DMS 273 (cell line): Measurements from ENCODE around the gene PRKG1.

Experiments
- DNase-seq: peaks from one replicate; lab custom pipeline; 2025; ENCODE audit not compliant: unreplicated experiment; lab: John Stamatoyannopoulos, UW

PRKG1 gene

DNA sequence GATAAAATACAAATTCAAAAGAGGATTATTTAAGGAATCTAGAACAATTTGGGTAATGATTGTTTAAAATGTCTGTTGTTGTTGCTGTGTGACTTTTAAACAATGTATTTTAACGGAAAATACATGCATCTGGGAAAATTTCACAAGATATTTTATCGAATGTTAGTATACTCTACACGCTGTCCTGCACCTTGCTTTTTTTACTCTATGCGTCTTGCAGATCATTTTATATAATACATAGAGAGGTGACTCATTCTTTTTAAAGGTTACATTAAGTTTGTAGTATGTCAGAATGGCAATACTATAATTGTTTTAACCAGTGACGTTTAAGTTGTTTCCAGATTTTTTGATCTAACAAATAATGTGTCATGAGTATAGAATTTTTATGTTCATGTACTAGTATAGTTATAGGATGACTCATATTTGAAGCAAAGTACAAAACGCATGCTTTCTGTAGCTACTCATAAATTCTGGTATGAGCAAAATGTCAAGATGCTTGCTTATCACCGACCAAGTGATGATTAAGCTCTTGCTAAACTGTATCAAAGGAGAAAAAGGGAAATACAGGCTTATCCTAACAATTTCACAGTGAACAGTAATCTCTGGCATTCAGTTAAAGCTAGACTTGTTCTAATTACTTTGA, 1244.7 kb downstream of the PRKG1 start:
- no peak for DNase-seq

DNA sequence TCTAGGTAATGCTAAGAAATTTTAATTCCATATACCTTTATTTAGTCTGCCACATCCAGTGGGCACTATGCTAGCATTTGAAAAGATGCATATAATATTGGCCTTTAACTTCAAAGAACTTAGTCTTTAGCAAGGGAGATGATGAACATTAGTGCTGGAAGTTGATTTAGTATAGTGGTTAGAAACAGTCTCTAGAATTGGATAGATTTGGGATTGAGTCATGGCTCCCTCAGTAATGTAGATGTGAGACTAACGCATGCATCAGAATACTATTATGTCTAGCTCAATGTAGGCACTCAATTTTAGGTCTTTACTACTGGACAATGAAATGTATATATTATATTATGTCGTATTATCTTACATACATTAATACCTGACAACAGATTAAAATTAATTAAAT, 1245.6 kb downstream of the PRKG1 start:
- no peak for DNase-seq

DNA sequence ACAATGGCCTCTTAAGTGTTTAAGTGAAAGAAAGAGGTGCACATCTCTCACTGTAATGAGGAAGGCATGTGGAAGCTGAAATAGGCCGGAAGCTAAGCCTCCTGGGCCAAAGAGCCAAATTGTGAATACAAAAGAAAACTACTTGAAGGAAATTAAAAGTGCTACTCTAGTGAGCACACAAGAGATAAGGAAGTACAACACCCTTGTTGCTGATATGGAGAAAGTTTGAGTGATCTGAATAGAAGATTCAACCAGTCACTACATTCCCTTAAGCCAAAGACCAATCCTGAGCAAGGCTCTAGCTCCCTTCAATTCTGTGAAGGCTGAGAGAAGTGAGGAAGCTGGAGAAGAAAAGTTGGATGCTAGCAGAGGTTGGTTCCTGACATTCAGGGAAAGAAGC, 1248.0 kb downstream of the PRKG1 start:
- no peak for DNase-seq

DNA sequence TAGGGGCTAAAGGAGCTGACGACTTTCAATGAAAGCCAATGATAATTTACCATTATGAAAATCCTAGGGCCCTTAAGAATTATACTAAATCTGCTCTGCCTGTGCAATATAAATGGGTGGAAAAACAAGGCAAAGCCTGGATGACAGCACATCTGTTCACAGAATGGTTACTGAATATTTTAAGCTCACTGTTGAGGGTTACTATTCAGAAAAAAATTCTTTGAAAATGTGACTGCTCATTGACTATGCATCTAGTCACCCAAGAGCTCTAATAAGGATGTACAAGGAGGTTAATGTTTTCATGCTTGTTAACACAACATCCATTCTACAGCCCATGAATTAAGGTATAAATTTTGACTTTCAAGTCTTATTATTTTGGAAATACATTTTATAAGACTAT, 1248.6 kb downstream of the PRKG1 start:
- DNase-seq, result no peak

DNA sequence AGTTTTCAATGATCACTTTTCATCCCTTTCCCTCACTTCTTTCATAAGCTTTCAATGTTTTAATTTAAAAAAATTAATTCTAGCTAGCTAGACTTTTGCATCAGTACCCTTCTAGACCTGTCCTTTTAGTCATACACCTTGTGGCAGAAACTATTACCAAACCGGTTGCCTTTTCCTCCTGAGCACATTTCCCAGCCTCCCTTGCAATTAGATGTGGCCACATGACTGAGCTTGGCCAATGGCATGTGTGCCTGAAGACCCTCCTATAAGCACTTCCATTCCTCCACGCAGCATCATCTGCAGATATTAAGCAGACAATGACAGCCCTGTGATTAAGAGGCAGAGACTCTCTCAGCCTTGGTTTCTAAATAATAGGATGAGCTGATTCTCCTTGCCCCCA, 1252.1 kb downstream of the PRKG1 start:
- DNase-seq, result no peak

DNA sequence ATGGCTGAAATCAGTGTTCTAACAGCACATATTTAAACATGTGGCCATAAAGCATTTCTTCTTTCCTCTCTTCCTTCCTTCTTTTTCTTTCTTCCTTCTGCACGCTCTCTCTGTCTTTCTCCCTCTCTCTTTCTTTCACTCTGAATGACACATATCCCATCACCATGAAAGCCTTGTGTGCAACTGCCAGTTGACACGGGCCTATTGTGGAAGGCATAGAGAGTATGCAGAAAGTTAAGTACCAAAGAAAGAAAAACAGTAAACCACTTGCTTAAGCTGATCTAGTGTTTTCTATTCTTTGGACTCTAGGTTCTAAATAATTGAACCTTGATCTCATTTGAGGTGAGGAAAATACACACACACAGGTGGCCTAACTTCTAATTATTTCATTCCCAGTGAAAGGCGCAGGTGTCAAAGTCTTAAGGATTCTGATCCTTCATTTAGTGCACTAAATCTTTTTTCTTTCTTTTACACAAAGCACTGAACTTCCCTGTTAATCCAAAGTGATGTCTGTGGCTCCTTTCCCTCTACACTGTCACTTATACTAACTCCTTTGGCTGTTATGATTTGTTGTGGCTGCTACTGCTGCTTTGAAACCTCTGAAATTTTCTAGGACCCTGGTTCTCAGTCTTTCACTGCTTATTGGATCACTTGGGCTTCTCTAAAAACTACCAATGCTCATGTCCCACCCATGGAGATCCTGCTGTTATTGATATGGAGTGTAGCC, 1257.5 kb downstream of the PRKG1 start:
- DNase-seq, result no peak

DNA sequence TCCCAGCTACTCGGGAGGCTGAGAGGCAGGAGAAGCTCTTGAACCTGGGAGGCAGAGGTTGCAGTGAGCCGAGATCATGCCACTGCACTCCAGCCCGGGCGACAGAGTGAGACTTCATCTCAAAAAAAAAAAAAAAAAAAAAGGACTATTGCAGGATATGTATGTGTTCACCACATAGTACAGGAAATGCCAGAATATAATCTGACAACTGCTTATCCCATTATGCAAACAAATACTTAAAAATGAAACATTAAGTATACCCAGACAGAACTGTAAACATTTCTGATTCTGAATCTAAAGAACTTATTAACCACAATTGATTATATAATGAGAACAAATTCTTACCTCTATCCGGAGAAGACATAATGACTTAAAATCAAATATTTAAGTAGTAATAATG, 1258.5 kb downstream of the PRKG1 start:
- no peak for DNase-seq

DNA sequence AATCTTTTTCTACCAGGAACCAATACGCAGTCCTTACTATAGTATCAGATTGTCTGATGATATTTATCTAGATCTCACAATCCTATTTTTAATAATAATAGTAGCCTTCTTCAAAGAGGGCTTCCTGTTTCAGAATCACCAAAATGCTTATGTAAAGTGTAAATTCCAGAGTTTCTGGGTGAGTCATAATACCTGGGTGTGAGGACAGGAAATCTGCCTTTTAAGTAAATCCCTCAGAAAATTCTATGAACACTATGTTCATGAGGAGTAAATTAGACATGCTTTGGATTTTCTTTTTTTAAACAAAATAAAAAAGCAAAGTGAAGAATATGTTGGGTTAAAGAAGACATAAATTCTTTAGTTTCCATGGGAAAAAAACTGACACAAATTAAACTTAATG, 1260.3 kb downstream of the PRKG1 start:
- no peak for DNase-seq

DNA sequence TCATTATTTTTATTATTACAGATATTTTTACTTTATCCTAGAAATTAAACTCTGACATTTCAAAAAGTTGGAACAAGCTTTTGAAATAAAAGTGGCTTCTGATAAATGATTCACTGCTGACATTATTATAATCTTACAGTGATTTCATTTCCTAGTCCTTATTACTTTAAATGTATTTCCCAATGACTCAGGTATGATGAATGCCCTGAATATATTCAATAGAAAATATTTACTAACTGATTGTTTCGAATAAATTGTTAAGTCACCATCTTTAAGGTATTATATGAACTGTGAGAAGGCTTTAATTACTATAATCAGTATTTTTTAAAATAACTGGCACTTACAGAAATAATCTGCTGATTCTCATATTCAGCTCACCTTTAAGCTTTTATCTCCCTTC, 1261.4 kb downstream of the PRKG1 start:
- DNase-seq, result no peak

DNA sequence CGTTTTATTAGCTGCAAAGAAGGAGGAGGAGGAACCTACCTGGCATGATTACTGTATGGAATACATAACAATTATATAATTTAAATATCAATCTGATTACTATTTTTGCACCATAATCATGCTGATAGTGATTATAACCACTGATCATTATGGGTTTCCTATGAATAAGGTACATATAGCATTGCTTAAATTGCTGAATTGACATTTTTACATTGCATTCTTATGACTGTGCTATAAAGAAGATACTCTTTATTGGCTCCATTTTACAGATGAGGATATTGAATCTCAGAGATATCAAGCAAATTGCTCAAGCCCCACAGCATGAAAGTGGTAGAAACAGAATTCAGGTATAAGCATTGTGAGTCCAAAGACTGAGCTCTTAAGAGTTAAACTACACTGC, 1262.9 kb downstream of the PRKG1 start:
- no peak for DNase-seq

DNA sequence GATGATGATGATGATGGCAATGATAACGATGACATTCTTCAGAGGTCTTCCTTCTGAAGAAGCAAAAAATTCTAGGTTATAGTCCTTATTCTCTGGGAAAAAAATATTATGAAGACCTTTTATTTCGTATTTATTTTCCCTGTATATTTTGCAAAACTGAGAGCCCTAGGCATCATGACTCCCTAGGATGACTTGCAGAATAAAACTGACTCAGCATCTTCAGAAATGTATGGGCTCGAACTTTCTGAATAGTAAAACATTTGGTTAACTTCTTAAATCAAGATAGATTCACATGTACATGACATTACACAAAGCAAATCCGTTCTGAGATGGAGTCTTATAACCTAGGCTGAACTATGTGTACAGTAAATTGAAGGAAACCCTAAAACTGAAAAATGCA, 1269.2 kb downstream of the PRKG1 start:
- DNase-seq, result no peak

DNA sequence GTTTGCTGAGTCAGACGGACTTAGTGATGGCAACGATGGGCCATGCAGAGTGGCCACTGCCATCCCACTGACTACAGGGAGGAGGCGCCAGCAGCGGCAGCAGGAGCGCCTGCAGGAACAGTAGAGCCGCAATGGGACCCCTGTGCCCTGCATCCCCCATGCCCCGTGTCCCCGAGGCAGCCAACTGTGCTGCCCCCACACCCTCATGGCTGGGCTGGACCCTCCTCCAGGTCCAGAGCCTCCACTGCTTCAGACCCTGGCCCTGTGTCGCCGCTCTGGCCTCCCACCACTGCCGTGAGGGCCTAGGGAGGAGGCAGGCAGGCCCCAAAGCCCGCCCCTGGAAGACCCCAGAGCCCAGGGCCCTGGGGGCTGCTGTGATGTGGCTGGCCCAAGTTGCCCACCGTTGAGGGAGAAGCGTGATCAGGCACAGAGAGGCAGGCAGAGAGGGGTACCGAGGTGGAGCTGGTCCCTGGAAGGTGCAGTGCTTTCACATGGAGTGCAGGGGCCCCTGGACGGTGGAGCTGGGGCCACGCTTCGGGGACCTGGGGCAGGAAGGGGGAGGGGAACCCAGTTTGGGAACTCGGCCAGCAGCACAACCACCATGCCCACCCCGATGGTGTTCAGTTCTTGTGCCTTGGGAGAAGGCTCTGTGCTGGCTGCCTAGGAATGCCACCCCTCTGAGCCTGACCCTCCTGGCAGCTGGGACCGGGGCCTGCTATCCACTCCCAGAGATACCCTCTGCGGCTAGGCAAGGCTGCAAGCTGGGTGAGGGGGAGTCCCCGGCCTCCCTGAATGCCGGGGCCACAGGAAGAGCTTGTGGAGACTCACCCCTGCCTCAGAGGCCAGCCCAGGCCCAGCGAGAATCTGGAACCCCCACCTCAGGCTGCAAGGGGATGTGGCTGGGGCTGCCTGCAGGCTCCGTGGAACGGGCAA, 1272.4 kb downstream of the PRKG1 start:
- DNase-seq, result no peak

DNA sequence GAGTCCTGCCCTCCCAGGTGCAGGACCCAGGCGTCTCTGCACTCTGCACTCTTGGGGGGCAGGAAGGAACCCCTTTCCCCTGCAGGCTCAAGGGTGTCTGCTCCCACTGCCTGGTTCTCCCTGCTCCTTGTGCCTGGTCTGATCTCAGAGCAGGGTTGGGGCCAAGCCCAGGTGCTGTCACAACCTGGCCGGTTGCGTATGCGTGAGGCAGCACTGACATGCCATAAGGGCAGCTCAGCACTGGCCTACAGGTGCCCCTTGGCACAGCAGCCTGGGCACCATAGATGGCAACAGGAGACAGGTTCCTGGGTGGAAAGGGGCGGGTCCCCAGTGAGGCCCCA, 1273.0 kb downstream of the PRKG1 start:
- no peak for DNase-seq
